GM12873 (cell line): Measurements from ENCODE around the gene TRAPPC3.
A peak's percentile ranks its signal among the peaks of the same experiment; 100 is the strongest.

ENCODE experiments used
- TF ChIP-seq, protein P1 (sequence below): IDR thresholded peaks from 2 replicates; pipeline ENCODE4 v1.5.1; 2012; ENCODE audit warnings: low read depth, mild to moderate bottlenecking, moderate library complexity, low read length, control low read depth; ENCODE audit not compliant: insufficient read depth; ENCODE audit errors: missing control alignments

TRAPPC3 gene

DNA sequence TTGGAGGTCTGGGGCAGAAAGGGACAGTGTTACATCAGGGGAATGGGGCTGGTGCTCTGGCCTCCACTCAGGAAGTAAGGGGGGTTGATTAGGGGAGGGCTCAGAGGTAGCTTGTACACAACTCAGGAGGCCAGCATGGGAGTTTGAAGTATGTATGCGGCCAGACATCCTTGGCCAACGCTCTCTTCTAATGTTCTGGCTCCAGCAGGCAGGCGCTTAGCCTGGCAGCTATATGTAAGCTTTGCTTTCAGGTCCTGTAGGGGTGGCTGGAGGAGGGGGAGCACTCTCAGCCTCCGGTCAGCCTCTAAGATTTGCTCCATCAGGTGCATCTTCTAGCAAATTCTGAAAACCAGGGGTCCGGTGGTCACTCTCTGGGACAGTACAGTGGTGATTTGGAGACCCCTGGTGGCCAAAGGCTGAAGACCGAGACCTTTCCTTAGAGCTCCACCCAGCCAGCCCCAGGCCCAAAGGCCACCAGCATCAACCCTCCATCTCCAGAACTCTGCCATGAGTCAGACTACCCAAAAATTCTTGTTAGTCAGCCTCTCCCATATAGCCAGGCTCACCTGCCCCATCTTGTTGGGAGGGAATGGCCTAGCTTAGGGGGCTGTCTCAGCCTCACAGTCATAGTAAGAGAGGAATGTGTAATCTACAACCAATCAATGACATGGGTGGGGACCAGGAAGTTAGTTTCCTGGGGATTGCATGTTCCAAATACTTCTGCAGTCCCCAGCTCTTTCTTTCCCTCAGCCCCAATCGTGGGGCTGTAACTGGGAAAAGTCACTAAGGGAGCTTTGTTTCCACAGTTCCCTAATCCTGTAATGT lies 14.6 kb downstream of the TRAPPC3 start:
- TF ChIP-seq, protein P1, sequence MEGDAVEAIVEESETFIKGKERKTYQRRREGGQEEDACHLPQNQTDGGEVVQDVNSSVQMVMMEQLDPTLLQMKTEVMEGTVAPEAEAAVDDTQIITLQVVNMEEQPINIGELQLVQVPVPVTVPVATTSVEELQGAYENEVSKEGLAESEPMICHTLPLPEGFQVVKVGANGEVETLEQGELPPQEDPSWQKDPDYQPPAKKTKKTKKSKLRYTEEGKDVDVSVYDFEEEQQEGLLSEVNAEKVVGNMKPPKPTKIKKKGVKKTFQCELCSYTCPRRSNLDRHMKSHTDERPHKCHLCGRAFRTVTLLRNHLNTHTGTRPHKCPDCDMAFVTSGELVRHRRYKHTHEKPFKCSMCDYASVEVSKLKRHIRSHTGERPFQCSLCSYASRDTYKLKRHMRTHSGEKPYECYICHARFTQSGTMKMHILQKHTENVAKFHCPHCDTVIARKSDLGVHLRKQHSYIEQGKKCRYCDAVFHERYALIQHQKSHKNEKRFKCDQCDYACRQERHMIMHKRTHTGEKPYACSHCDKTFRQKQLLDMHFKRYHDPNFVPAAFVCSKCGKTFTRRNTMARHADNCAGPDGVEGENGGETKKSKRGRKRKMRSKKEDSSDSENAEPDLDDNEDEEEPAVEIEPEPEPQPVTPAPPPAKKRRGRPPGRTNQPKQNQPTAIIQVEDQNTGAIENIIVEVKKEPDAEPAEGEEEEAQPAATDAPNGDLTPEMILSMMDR = peak; percentile 76

DNA sequence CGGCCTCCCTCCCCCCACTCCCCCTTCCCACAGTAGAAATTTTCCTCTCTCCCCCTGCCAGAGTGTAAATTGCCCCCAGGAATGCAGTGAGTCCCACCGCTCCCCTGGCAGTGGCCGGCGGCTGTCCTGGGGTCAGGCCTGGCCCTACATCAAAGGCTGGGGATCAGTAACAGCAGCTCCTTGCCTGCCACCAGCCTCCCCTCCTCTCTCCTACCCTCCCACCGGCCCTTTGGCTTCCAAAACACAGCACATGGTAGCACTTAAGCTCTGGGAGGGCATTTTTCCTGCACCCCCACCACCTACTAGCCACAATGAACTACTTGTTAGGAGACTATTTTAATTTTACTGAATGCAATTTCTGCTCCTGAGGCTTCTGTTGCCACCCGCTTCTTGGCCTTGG lies 15.3 kb downstream of the TRAPPC3 start:
- TF ChIP-seq, protein P1 = no peak

GRCh38 chr1:36133484-36133883 lies 15.8 kb downstream of the TRAPPC3 start:
- TF ChIP-seq, protein P1 = no peak

DNA sequence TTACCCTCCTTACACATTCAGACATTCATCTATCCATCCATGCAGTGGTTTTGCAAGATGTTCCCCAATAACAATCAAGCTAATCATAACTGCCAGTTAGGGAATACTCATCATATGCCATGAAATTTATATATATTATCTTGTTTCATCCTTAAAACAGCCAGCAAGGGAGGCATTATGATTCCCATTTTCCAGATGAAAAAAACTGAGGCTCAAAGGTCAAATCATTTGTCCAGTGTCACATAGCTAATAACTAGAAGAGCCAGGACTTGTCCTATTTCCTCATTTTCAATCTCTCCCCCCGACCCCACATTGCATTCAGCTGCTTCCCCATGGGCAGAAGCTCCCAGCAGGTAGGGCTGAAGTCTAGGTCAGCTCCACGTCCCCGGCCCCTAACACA lies 17.3 kb downstream of the TRAPPC3 start:
- TF ChIP-seq, protein P1 = no peak

DNA sequence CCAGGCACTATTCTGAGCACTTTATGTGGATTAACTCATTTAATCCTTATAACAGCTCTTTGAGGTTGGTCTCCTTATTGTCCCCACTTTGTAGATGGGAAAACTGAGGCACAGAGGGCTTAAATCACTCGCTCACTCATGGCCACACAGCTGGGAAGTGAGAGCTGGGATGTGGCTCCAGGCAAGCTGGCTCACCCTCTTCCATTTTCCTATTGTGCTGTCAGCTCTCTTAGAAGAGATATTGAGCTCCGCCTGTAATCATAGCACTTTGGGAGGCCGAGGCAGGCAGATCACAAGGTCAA lies 20.4 kb downstream of the TRAPPC3 start:
- TF ChIP-seq, protein P1 = no peak

DNA sequence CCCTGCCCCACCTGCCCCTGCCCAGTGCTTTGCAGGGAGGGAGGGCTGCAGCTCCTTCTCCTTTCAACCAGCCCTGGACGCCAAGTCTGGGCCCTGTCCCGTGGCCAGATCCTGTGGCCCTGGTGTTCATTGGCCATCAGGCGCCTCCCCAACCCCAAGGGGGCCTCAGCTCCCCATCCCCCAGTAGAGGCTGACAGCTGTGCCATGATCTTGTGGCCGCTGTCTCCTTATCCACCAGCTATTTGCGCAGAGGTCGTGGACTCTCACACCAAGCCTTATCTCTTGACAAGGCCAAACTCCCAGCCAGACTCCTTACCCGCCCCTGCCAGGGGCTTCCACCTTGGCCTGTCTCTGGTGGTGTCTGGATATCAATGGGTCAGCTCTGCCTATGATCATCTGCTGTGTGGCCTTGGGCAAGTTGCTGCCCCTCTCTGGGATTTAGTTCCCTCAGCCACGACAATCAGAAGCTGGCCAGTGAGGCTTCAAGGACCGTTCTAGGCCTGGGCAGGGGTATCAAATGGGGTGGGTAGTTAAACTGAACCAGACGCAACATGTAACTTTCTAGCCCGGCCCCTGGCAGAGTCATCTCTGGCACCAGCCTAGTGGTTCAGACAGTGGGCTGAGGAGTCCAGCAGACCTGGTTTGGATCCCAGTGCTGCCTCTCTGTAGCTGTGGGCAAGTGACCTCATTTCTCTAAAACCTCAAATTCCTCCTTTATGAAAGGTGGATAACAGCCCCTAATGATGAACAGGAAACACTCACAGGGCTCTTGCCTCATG lies 21.0 kb downstream of the TRAPPC3 start:
- TF ChIP-seq, protein P1 = no peak

DNA sequence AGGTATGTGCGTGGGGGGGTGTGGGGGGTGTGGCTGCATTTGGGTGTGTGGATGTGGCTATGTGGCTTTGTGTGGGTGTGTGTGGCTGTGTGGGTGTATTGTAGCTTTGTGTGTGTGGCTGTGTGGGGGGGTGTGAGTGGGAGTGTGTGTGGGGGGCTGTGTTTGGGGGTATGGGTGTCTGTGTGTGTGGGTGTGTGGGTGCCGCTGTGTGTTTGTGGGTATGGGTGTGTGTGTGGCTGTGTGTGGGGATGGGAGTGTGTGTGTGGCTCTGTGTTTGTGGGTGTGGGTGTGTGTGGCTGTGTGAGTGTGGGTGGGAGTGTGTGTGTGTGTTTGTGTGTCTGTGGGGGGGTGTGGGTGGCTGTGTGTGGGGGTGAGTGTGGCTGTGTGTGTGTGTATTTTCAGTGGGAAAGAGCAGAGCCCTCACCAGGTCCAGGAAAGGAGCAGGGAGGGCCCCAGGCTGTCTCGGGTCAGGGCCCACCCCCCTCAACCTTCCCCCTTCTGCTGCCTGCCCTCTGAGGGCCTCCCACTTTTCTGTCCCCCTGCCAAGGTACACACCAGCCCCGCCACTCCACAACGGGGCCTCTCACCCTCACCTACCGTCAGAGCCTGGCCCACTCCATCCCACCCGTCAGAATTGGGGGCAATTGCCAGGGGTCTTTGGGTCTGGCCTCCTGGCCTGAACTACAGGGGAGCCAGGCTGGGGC lies 22.3 kb downstream of the TRAPPC3 start:
- TF ChIP-seq, protein P1 = no peak
